ENCODE measurements around the gene CDC73. TPM values are rescaled to one million over a fixed set of nuclear protein-coding genes. Genes with fewer than 3 reads are reported as not detected.

CDC73 gene
- polyA plus RNA-seq = 100 to 1,000 TPM in 1 of 3 donors, 10 to 100 TPM in 2; 64.6 to 107 (median 67.7) TPM

GRCh38 chr1:193121616-193122593 lies at the start of gene CDC73:
Gene CDC73, plus strand, starts transcription at chr1:193122031. Its CDS starts 170 bp downstream, at chr1:193122201.
- Mint-ChIP-seq H3K36me3 (peaks cover 0 to 5% (median 0%) of the 10 kb centered on the region in 3 donors), H3K27ac (peak within 1 kb of the TSS; percentile 93 to 97 (median 95)), H3K9me3 (no peaks in the 10 kb centered on the region), H3K4me1 (peaks cover 43 to 62% of the 10 kb centered on the region in 2 donors), H3K27me3 (ENCODE audit: low read depth in 3 of 3) (peaks cover 2 to 7% (median 3%) of the 10 kb centered on the region in 3 donors), H3K4me3 (peak within 1 kb of the TSS; percentile 92 to 98 (median 94))
- peak; percentile 99 for DNase-seq

DNA sequence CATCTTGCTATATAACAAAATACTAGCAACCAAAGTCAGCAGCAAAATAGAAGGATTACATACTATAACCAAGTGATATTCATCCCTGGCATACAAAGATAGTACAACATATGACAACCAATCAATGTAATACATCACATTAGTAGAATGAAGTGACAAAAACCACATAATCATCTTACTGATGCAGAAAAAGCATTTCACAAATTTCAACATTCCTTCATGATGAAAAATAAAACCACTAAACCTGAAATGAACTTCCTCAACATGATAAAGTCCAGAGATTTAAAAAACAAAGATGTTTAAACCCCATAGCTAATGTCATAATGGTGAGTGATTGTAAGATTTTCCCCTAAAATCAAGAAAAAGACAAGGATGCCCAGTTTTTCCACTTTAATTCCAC lies 43.8 kb upstream of the CDC73 start:
- Mint-ChIP-seq H3K4me1 (peaks cover 6 to 40% of the 10 kb centered on the region in 2 donors), H3K4me3 (no peak overlapping the region), H3K27ac (peak overlapping the region in 3 of 6 donors; percentile 4 to 24 (median 14)), H3K9me3 (no peaks in the 10 kb centered on the region), H3K27me3 (ENCODE audit: low read depth in 3 of 3) (no peaks in the 10 kb centered on the region), H3K36me3 (peaks cover 30 to 39% (median 33%) of the 10 kb centered on the region in 3 donors)
- no peak for DNase-seq

DNA sequence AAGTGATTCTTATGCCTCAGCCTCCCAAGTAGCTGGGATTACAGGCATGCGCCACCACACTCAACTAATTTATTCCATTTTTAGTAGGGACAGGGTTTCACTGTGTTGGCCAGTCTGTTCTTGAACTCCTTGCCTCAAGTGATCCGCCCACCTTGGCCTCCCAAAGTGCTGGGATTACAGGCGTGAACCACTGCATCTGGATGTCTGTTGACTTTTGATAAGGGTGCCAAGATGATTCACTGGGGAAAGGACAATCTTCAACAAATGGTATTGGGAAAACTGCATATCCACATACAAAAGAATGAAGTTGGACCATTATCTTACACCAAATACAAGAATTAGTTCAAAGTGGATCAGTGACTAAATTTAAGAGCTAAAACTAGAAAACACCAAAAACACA lies 42.6 kb upstream of the CDC73 start:
- Mint-ChIP-seq H3K27ac (peak overlapping the region in 1 of 6 donors; percentile 8), H3K9me3 (no peaks in the 10 kb centered on the region), H3K4me3 (no peak overlapping the region), H3K27me3 (ENCODE audit: low read depth in 3 of 3) (no peaks in the 10 kb centered on the region), H3K36me3 (peaks cover 30 to 39% (median 35%) of the 10 kb centered on the region in 3 donors), H3K4me1 (peaks cover 6 to 38% of the 10 kb centered on the region in 2 donors)
- DNase-seq = no peak

DNA sequence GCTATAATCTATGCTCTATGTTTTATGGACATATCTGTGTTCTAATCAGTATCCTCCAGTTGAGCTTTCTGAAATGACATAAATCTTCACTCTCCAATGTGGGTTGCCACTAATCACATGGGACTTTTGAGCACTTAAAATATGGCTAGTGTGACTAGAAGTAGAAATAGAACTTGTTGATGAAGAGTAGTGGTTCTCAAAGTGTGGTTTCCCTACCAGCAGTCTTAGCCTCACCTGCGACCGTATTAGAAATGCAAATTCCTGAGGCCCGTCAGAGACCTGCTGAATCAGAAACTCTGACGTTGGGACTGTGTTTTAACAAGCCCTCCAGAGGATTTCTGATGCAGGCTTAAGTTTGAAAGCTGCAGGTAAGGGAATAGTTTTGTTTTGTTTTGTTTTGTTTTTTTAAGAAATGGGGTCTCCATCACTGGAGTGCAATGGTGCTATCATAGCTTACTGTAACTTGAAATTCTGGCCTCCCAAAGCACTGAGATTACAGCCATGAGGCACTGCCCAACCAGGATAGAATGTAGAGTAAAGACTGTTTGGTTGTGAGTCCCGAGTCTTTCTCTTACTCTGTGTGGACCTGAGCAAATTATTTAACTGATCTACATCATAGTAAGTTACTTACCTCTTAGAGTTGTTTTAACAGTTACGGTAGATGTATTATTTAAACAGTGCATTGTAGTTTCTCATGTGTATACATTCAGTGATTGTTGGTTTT lies 38.3 kb upstream of the CDC73 start:
- H3K4me3 Mint-ChIP-seq = no peak overlapping the region
- DNase-seq = no peak
- H3K9me3 Mint-ChIP-seq = no peaks in the 10 kb centered on the region
- H3K36me3 Mint-ChIP-seq = peaks cover 14 to 33% (median 31%) of the 10 kb centered on the region in 3 donors
- H3K4me1 Mint-ChIP-seq = peaks cover 0 to 8% of the 10 kb centered on the region in 2 donors
- no peaks in the 10 kb centered on the region for H3K27me3 Mint-ChIP-seq (ENCODE audit: low read depth in 3 of 3)
- no peak overlapping the region for H3K27ac Mint-ChIP-seq

GRCh38 chr1:193085263-193085662 lies 36.6 kb upstream of the CDC73 start:
- Mint-ChIP-seq H3K36me3 (peaks cover 9 to 24% (median 21%) of the 10 kb centered on the region in 3 donors), H3K27ac (no peak overlapping the region), H3K4me3 (no peak overlapping the region), H3K9me3 (no peaks in the 10 kb centered on the region), H3K4me1 (peaks cover 0 to 5% of the 10 kb centered on the region in 2 donors), H3K27me3 (ENCODE audit: low read depth in 3 of 3) (no peaks in the 10 kb centered on the region)
- no peak for DNase-seq

- Mint-ChIP-seq H3K9me3 (no peaks in the 10 kb centered on the region), H3K4me1 (peaks cover 0 to 5% of the 10 kb centered on the region in 2 donors), H3K4me3 (no peak overlapping the region), H3K27me3 (ENCODE audit: low read depth in 3 of 3) (no peaks in the 10 kb centered on the region), H3K27ac (no peak overlapping the region), H3K36me3 (peaks cover 5 to 20% (median 18%) of the 10 kb centered on the region in 3 donors)
- no peak for DNase-seq
Observed at GRCh38 chr1:193086342-193086741, 35.5 kb upstream of the CDC73 start.

GRCh38 chr1:193087893-193088292 lies 33.9 kb upstream of the CDC73 start:
- Mint-ChIP-seq H3K4me3 (no peak overlapping the region), H3K36me3 (peaks cover 0 to 10% (median 9%) of the 10 kb centered on the region in 3 donors)

DNA sequence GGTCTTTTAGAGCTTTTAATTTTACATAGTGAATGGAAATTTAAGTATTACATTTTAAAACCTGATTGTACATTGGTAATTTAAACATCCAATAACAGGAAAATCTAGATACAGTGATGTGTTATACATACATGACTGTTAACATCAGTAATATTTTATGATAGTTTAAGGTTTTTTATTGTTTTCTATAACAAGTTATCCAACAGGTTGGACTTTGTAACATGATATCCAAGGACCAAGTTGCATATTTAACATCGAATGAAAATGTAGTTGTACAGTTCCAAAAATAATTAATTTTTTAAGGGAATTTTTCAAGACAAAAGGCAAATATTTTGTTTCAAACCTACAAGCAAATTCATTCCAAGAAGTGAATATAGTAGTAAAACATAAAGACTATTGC lies 31.0 kb upstream of the CDC73 start:
- DNase-seq = no peak
- peaks cover 0 to 6% (median 3%) of the 10 kb centered on the region in 3 donors for H3K36me3 Mint-ChIP-seq
- H3K4me3 Mint-ChIP-seq = no peak overlapping the region
- H3K4me1 Mint-ChIP-seq = no peaks in the 10 kb centered on the region
- no peaks in the 10 kb centered on the region for H3K9me3 Mint-ChIP-seq
- no peaks in the 10 kb centered on the region for H3K27me3 Mint-ChIP-seq (ENCODE audit: low read depth in 3 of 3)
- peak overlapping the region in 1 of 6 donors; percentile 1 for H3K27ac Mint-ChIP-seq

More at GRCh38 chr1:193087893-193088292, 33.9 kb upstream of the CDC73 start:
- H3K9me3 Mint-ChIP-seq = no peaks in the 10 kb centered on the region
- no peak for DNase-seq
- peaks cover 0 to 5% of the 10 kb centered on the region in 2 donors for H3K4me1 Mint-ChIP-seq
- H3K27ac Mint-ChIP-seq = peak overlapping the region in 1 of 6 donors; percentile 57
- H3K27me3 Mint-ChIP-seq (ENCODE audit: low read depth in 3 of 3) = no peaks in the 10 kb centered on the region

GRCh38 chr1:193094112-193094511 lies 27.7 kb upstream of the CDC73 start:
- Mint-ChIP-seq H3K27ac (no peak overlapping the region), H3K4me1 (no peaks in the 10 kb centered on the region), H3K36me3 (peaks cover 0 to 25% (median 11%) of the 10 kb centered on the region in 3 donors), H3K27me3 (ENCODE audit: low read depth in 3 of 3) (no peaks in the 10 kb centered on the region), H3K9me3 (no peaks in the 10 kb centered on the region), H3K4me3 (no peak overlapping the region)
- DNase-seq = no peak

DNA sequence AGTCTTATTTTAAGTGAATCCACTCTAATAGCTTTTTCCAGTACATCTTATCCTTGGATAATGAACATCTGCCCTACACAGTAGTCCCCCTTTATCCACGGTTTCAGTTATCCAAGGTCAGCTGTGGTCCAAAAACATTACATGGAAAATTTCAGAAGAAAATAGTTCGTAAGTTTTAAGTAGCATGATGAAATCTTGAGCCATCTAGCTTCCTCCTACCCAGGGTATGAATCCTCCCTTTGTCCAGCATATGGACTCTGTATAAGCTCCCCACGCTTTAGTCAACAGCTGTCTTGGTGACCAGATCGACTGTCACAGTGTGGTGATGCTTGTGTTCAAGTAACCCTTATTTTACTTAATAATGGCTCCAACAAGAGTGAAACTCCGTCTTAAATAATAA lies 19.2 kb upstream of the CDC73 start:
- no peak overlapping the region for H3K27ac Mint-ChIP-seq
- peaks cover 0 to 5% (median 2%) of the 10 kb centered on the region in 3 donors for H3K27me3 Mint-ChIP-seq (ENCODE audit: low read depth in 3 of 3)
- H3K4me1 Mint-ChIP-seq = peaks cover 22 to 26% of the 10 kb centered on the region in 2 donors
- no peaks in the 10 kb centered on the region for H3K9me3 Mint-ChIP-seq
- peaks cover 0 to 11% (median 3%) of the 10 kb centered on the region in 3 donors for H3K36me3 Mint-ChIP-seq
- no peak for DNase-seq
- no peak overlapping the region for H3K4me3 Mint-ChIP-seq

- H3K4me1 Mint-ChIP-seq = peaks cover 22 to 26% of the 10 kb centered on the region in 2 donors
- H3K9me3 Mint-ChIP-seq = no peaks in the 10 kb centered on the region
- DNase-seq = no peak
- peaks cover 0 to 7% (median 2%) of the 10 kb centered on the region in 3 donors for H3K27me3 Mint-ChIP-seq (ENCODE audit: low read depth in 3 of 3)
- H3K27ac Mint-ChIP-seq = peak overlapping the region; percentile 83 to 93 (median 88)
- peak overlapping the region; percentile 90 to 98 (median 96) for H3K4me3 Mint-ChIP-seq
- peaks cover 0 to 8% (median 1%) of the 10 kb centered on the region in 3 donors for H3K36me3 Mint-ChIP-seq
Observed at GRCh38 chr1:193103759-193104501, 17.9 kb upstream of the CDC73 start.

DNA sequence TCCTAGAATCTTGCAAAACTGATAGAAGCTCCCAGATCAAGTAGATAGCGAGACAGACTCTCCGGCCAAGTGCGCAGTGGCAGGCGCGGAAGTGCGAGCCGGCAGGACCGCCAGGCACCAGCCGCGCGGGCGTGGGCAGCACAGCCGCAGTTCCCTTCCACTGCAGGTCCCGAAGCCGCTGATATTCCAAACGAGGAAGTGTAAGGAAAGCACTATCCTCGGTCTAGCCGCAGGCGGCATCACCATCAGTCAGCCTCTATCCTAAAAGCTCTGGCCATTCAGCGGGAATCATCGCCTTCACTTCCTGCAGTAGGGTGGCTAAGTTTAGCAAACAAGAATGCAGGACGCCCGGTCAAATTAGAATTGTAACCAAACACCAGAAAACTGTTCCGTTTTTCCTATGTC lies 17.3 kb upstream of the CDC73 start:
- Mint-ChIP-seq H3K27me3 (ENCODE audit: low read depth in 3 of 3) (peaks cover 0 to 7% (median 4%) of the 10 kb centered on the region in 3 donors), H3K4me3 (peak overlapping the region; percentile 90 to 98 (median 96)), H3K4me1 (peaks cover 22 to 26% of the 10 kb centered on the region in 2 donors), H3K36me3 (peaks cover 0 to 8% (median 0%) of the 10 kb centered on the region in 3 donors), H3K27ac (peak overlapping the region; percentile 83 to 93 (median 89)), H3K9me3 (no peaks in the 10 kb centered on the region)
- peak; percentile 26 to 38 (median 28) for DNase-seq
